GM12865 (cell line): Measurements from ENCODE around the gene TMEM39B.

Experiments used
- DNase-seq: peaks from one replicate; pipeline ENCODE4 v3.0.0; 2010; ENCODE audit warnings: low read depth
- H3K4me3 ChIP-seq: 2 replicates; pipeline ENCODE4 v1.5.1; 2011; ENCODE audit warnings: mild to moderate bottlenecking, low read depth, low read length, control low read depth
- TF ChIP-seq, protein P1 (sequence below): IDR thresholded peaks from 2 replicates; pipeline ENCODE4 v1.5.1; 2011; ENCODE audit warnings: low read length, control low read depth, low read depth, inconsistent platforms; ENCODE audit not compliant: insufficient read depth; ENCODE audit errors: missing control alignments

The TMEM39B gene

DNA sequence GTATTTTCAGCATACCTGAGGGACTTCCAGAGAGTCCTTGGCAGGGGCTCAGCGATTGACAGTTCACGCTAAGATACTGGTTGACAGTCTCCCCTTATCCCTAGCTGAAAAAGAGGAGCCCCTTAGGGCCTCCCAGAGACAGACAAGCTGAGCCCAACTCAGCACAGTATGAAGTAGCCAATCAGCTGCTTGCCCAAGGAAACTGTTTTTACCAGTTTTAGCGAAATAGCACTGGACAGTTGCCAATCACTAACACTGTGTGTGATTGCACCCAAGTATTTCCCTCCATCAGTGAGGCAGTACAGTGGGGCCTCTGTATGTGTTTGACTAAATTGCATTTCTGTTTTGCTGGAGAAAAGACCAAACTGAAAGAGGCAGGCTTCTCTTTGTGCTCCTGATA, 32.0 kb upstream of the TMEM39B start:
- TF ChIP-seq, protein P1, sequence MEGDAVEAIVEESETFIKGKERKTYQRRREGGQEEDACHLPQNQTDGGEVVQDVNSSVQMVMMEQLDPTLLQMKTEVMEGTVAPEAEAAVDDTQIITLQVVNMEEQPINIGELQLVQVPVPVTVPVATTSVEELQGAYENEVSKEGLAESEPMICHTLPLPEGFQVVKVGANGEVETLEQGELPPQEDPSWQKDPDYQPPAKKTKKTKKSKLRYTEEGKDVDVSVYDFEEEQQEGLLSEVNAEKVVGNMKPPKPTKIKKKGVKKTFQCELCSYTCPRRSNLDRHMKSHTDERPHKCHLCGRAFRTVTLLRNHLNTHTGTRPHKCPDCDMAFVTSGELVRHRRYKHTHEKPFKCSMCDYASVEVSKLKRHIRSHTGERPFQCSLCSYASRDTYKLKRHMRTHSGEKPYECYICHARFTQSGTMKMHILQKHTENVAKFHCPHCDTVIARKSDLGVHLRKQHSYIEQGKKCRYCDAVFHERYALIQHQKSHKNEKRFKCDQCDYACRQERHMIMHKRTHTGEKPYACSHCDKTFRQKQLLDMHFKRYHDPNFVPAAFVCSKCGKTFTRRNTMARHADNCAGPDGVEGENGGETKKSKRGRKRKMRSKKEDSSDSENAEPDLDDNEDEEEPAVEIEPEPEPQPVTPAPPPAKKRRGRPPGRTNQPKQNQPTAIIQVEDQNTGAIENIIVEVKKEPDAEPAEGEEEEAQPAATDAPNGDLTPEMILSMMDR: no peak

DNA sequence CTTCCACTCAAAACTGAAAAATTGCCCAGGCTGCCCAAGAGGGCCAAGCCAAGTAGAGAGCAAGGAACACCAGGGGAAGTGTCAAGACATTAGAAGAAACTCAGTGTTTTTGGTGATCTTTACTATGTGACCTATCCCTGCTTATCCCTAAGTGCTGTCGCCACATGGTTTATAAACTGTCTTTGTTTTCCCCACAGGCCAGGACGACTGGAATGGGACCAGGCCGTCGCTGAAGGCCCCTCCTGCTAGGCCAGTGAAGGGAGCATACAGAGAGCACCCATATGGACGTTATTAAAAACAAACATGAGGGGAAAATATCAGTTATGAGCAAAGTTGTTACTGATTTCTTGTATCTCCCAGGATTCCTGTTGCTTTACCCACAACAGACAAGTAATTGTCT, 30.4 kb upstream of the TMEM39B start:
- no peak for DNase-seq
- TF ChIP-seq, protein P1: no peak

More for the DNA sequence above, 32.0 kb upstream of the TMEM39B start:
- H3K4me3 ChIP-seq: no peak overlapping the region
- DNase-seq: no peak

DNA sequence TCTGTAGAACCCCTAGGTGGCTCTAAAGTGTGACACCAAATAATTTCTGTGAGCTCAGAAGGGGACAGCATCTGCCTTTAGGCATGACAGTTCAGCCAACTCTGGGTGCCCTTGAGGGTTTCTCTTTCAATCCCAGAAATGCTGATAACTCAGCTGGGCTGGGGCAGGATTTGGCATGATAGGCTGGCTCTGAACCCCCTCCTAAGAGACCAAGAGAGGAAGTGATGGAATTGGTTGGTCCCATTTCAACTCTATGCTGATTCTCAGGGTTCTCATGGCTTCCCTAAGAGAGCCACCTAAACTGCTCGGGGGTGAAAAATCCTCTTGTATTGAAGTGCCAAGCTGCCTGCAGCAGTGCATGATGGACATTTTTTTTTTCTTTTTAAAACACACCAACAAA, 28.5 kb upstream of the TMEM39B start:
- DNase-seq: no peak
- TF ChIP-seq, protein P1: no peak
- H3K4me3 ChIP-seq: no peak overlapping the region

More for the DNA sequence above, 30.4 kb upstream of the TMEM39B start:
- no peak overlapping the region for H3K4me3 ChIP-seq

DNA sequence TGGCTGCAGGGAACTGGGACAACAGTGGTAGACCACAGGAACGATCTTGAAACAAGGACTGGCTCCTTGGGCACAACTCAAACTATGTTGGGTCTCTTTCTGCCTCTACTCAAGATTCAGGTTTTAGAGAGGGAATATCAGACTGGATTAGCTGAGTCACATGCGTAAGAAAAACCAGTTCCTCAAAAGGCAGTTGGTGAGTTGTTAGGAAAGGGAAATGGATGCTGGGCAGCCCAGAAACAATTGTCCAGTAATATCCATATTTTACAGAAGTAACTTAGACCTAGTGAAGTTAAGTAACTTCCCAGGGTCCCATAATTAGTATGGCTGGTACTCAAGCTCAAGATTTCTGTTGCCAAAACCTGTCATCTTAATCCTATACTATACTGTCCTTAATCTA, 27.0 kb upstream of the TMEM39B start:
- DNase-seq: no peak
- no peak overlapping the region for H3K4me3 ChIP-seq
- TF ChIP-seq, protein P1: no peak

DNA sequence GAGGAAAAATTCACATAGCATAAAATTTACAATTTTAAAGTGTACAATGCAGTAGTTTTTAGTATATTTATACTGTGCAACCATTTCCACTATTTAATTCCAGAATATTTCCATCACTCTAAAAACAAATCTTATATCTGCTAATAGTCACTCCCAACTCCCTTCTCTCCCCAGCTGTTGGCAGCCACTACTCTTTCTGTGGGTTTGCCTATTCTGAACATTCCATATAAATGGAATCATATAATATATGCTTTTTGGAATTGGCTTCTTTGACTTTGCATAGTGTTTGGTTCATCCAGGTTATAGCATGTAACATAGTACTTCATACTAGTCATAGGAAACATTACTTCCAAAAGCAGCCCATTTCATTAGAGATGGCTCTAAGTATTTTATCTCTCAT, 25.0 kb upstream of the TMEM39B start:
- H3K4me3 ChIP-seq: no peak overlapping the region
- no peak for DNase-seq
- TF ChIP-seq, protein P1: no peak

DNA sequence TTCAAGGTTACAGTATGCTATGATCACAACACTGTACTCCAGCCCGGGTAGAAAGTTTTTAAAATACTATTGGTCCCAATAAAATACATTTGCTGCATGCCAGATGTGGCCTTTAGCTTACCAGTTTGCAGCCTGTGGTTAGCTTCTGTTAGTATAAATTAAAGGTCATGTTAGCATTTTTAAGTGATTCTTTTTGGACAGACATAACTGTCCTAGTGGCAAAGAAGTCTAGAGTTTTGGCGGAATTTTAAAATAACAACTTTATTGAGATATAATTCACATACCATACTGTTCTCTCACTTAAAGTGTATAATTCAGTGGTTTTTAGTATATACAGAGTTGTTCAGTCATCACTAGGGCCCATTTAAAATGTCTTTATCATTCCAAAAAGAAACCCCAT, 24.3 kb upstream of the TMEM39B start:
- H3K4me3 ChIP-seq: no peak overlapping the region
- no peak for DNase-seq
- TF ChIP-seq, protein P1: no peak

DNA sequence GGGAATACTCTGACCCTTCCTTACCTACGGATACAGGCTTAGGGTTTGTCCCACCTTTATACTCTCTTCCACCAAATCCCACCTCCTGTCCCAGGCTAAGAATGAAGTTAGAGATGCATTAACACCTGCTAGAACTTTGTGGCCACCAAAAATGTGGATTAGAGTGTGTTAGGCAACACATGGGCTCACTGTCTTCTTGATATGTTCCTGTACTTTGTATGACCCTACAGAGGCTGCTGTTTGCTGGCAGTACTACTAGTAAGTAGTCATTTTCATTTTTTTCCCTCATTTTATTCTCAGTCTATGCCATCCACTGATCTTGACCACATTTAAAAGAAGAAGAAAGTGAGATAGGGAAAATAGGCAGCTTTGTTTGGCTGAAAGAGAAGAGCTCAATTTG, 21.0 kb upstream of the TMEM39B start:
- TF ChIP-seq, protein P1: no peak

More for the DNA sequence above, 21.0 kb upstream of the TMEM39B start:
- no peak overlapping the region for H3K4me3 ChIP-seq
- DNase-seq: no peak
